CD4-positive, alpha-beta T cell (primary cell): ENCODE results near the gene PPIA. TPM values are rescaled to one million over a fixed set of nuclear protein-coding genes. Genes with fewer than 3 reads are reported as not detected.

ENCODE experiments used
- ATAC-seq: fragments of 200-7000 bp; cut with Tn5 transposase; one replicate; pipeline ENCODE4 v1.10.0; 2022; ENCODE audit warnings: mild to moderate bottlenecking; ENCODE audit not compliant: poor library complexity
- CTCF ChIA-PET: fragments of 350-600 bp; sonication (Branson Sonifier 250); formaldehyde crosslinking; loops from one replicate; lab custom pipeline; 2021; ENCODE audit warnings: antibody characterized with exemption, inconsistent platforms; lab: Charles Lee
- POLR2A ChIA-PET: fragments of 350-600 bp; sonication (Branson Sonifier 250); formaldehyde crosslinking; loops from one replicate; lab custom pipeline; 2021; ENCODE audit warnings: antibody characterized with exemption, inconsistent platforms; lab: Charles Lee
- DNase-seq, 14 experiments: peaks; one replicate each; pipeline ENCODE4 v3.0.0-alpha.2; 2013 to 2020; ENCODE audit warnings: mixed read lengths in 2 of 14
- H3K27ac ChIP-seq, 2 donors: one replicate each; pipeline versions ENCODE4 v1.5.1 to v1.7.0; 2013; ENCODE audit warnings: low read length in 2 of 2, low read depth in 1 of 2, mild to moderate bottlenecking in 1 of 2
- H3K27me3 ChIP-seq, 2 experiments: 1 replicate in 1 of 2; 2 replicates in 1 of 2; pipeline versions ENCODE4 v1.6.1 to v1.7.0; 2013; ENCODE audit warnings: low read length in 2 of 2, control low read depth in 1 of 2, mild to moderate bottlenecking in 1 of 2, moderate library complexity in 1 of 2; ENCODE audit not compliant: insufficient read depth in 2 of 2, control insufficient read depth in 1 of 2
- H3K36me3 ChIP-seq: one replicate; pipeline ENCODE4 v1.6.1; 2013; ENCODE audit warnings: low read length, control low read depth; ENCODE audit not compliant: insufficient read depth
- H3K4me1 ChIP-seq: one replicate; pipeline ENCODE4 v1.6.1; 2013; ENCODE audit warnings: low read length, control low read depth; ENCODE audit not compliant: insufficient read depth
- H3K4me3 ChIP-seq: one replicate; pipeline ENCODE4 v1.5.1; 2013; ENCODE audit warnings: mild to moderate bottlenecking, low read length, moderate library complexity
- H3K9me3 ChIP-seq, 2 experiments: 1 replicate in 1 of 2; 2 replicates in 1 of 2; pipeline versions ENCODE4 v1.6.1 to v1.7.0; 2013; ENCODE audit warnings: low read length in 2 of 2, mild to moderate bottlenecking in 2 of 2, control low read depth in 1 of 2, moderate library complexity in 1 of 2; ENCODE audit not compliant: control insufficient read depth in 1 of 2, insufficient read depth in 1 of 2
- H3K27ac Mint-ChIP-seq: one replicate; pipeline ENCODE4 v1.8.0; 2020; ENCODE audit warnings: mixed read lengths
- H3K27me3 Mint-ChIP-seq: one replicate; pipeline ENCODE4 v1.8.0; 2021; ENCODE audit warnings: mixed read lengths
- H3K36me3 Mint-ChIP-seq: one replicate; pipeline ENCODE4 v1.8.0; 2021; ENCODE audit warnings: low read depth, mixed read lengths
- H3K4me1 Mint-ChIP-seq: one replicate; pipeline ENCODE4 v1.8.0; 2021; ENCODE audit warnings: low read depth, mixed read lengths
- H3K4me3 Mint-ChIP-seq: one replicate; pipeline ENCODE4 v1.8.0; 2020; ENCODE audit warnings: mild to moderate bottlenecking, mixed read lengths
- H3K9me3 Mint-ChIP-seq: one replicate; pipeline ENCODE4 v1.8.0; 2020; ENCODE audit warnings: mixed read lengths
- intact Hi-C, 2 experiments: fragments of 100-400 bp; cut with DNase I in 1 of 2; cut with micrococcal nuclease in 1 of 2; formaldehyde crosslinking; loops; one replicate each; pipeline versions ENCODE4 v1.15.1 to v1.9.0; 2023 to 2025; cut with DNase I, micrococcal nuclease
- total RNA-seq, 174 experiments: library from RNA in 2 of 174; stranded (reverse) in 2 of 174; gene quantifications; one replicate each; pipeline ENCODE4 v1.2.3 and lab custom pipeline; 2021 to 2026
- TF ChIP-seq, protein P1 (sequence below): fragments of 200-600 bp; IDR thresholded peaks from one replicate; pipeline ENCODE4 v1.8.0; 2022; ENCODE audit warnings: antibody characterized with exemption, mild to moderate bottlenecking

Gene PPIA
- total RNA-seq, 2 experiments from 2014 or later, result 410 to 423 TPM

GRCh38 chr7:44805950-44806349 is 9.5 kb downstream of the PPIA start:
- Mint-ChIP-seq H3K9me3 (no peaks in the 10 kb centered on the region), H3K4me1 (peaks cover 4% of the 10 kb centered on the region), H3K36me3 (peaks cover 28% of the 10 kb centered on the region), H3K27me3 (no peaks in the 10 kb centered on the region), H3K4me3 (no peak overlapping the region), H3K27ac (no peak overlapping the region)
- intact Hi-C loops, result no loop called here
- no peak for ATAC-seq
- no peak for DNase-seq
- H3K9me3 ChIP-seq, result no peaks in the 10 kb centered on the region
- POLR2A ChIA-PET, result interaction anchor here (0.5 to 2.3 kb wide), 3 partner anchors 30 to 46 kb away, joined by 3 to 6 read pairs (median 4); no protein-coding TSS in a partner anchor
- H3K36me3 ChIP-seq, result peaks cover 31% of the 10 kb centered on the region
- no peaks in the 10 kb centered on the region for H3K27me3 ChIP-seq
- no peaks in the 10 kb centered on the region for H3K4me1 ChIP-seq
- TF ChIP-seq, protein P1, sequence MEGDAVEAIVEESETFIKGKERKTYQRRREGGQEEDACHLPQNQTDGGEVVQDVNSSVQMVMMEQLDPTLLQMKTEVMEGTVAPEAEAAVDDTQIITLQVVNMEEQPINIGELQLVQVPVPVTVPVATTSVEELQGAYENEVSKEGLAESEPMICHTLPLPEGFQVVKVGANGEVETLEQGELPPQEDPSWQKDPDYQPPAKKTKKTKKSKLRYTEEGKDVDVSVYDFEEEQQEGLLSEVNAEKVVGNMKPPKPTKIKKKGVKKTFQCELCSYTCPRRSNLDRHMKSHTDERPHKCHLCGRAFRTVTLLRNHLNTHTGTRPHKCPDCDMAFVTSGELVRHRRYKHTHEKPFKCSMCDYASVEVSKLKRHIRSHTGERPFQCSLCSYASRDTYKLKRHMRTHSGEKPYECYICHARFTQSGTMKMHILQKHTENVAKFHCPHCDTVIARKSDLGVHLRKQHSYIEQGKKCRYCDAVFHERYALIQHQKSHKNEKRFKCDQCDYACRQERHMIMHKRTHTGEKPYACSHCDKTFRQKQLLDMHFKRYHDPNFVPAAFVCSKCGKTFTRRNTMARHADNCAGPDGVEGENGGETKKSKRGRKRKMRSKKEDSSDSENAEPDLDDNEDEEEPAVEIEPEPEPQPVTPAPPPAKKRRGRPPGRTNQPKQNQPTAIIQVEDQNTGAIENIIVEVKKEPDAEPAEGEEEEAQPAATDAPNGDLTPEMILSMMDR, result no peak
- no peak overlapping the region for H3K4me3 ChIP-seq
- CTCF ChIA-PET, result no interaction called here
- no peak overlapping the region for H3K27ac ChIP-seq

DNA sequence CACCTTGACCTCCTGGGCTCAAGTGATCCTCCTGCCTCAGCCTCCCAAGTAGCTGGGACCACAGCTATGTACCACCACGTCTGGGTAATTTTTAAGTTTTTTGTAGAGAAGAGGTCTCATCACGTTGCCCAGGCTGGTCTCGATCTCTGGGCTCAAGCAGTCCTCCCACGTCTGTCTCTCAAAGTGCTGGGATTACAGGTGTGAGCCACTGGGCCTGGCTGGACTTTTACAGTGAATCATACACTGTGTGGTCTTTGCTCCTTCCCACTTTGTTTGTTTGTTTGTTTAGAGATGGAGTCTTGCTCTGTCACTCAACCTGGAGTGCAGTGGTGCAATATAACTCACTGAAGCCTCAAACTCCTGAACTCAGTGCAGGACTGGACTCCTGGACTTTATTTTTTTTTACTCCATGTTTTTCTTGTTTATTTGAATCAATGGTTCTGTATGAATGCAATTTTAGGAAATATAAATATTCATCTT is 12.5 kb downstream of the PPIA start:
- intact Hi-C loops, result no loop called here
- TF ChIP-seq, protein P1, result no peak
- H3K27ac Mint-ChIP-seq, result no peak overlapping the region

GRCh38 chr7:44811093-44811492 is 14.6 kb downstream of the PPIA start:
- H3K9me3 Mint-ChIP-seq, result no peaks in the 10 kb centered on the region
- no peak overlapping the region for H3K27ac ChIP-seq
- ChIA-PET POLR2A (interaction anchor here (1.0 kb wide), 1 partner anchor 25 kb away, joined by 3 read pairs; no protein-coding TSS in a partner anchor), CTCF (no interaction called here)
- no peak overlapping the region for H3K4me3 Mint-ChIP-seq
- no peaks in the 10 kb centered on the region for H3K4me1 Mint-ChIP-seq
- no peaks in the 10 kb centered on the region for H3K9me3 ChIP-seq
- H3K4me1 ChIP-seq, result no peaks in the 10 kb centered on the region
- ATAC-seq (no peak), DNase-seq (no peak)
- H3K27ac Mint-ChIP-seq, result no peak overlapping the region
- TF ChIP-seq, protein P1, result no peak
- H3K4me3 ChIP-seq, result no peak overlapping the region
- no peaks in the 10 kb centered on the region for H3K36me3 Mint-ChIP-seq
- no peaks in the 10 kb centered on the region for H3K36me3 ChIP-seq
- H3K27me3 ChIP-seq, result no peaks in the 10 kb centered on the region
- intact Hi-C loops, result loop anchor here in 1 of 2 experiments (5.0 kb wide), 1 partner anchor 36 kb away; the partner anchor contains the start of gene H2AZ2
- no peaks in the 10 kb centered on the region for H3K27me3 Mint-ChIP-seq

More for the DNA sequence above, 12.5 kb downstream of the PPIA start:
- H3K27ac ChIP-seq, result no peak overlapping the region
- Mint-ChIP-seq H3K36me3 (peaks cover 6% of the 10 kb centered on the region), H3K4me1 (no peaks in the 10 kb centered on the region), H3K9me3 (no peaks in the 10 kb centered on the region), H3K27me3 (no peaks in the 10 kb centered on the region), H3K4me3 (no peak overlapping the region)
- H3K27me3 ChIP-seq, result no peaks in the 10 kb centered on the region
- H3K4me1 ChIP-seq, result no peaks in the 10 kb centered on the region
- no peak overlapping the region for H3K4me3 ChIP-seq
- peaks cover 4% of the 10 kb centered on the region for H3K36me3 ChIP-seq
- ChIA-PET POLR2A (interaction anchor here (1.1 kb wide), 1 partner anchor 11 kb away, joined by 3 read pairs; no protein-coding TSS in a partner anchor), CTCF (no interaction called here)
- ATAC-seq (no peak), DNase-seq (no peak)
- H3K9me3 ChIP-seq, result no peaks in the 10 kb centered on the region
